ENCODE measurements around the gene TUBGCP5. TPM values are rescaled to one million over a fixed set of nuclear protein-coding genes. Genes with fewer than 3 reads are reported as not detected.

Gene TUBGCP5
- polyA plus RNA-seq, 1 donor from 2014 or later = 23.3 TPM

DNA sequence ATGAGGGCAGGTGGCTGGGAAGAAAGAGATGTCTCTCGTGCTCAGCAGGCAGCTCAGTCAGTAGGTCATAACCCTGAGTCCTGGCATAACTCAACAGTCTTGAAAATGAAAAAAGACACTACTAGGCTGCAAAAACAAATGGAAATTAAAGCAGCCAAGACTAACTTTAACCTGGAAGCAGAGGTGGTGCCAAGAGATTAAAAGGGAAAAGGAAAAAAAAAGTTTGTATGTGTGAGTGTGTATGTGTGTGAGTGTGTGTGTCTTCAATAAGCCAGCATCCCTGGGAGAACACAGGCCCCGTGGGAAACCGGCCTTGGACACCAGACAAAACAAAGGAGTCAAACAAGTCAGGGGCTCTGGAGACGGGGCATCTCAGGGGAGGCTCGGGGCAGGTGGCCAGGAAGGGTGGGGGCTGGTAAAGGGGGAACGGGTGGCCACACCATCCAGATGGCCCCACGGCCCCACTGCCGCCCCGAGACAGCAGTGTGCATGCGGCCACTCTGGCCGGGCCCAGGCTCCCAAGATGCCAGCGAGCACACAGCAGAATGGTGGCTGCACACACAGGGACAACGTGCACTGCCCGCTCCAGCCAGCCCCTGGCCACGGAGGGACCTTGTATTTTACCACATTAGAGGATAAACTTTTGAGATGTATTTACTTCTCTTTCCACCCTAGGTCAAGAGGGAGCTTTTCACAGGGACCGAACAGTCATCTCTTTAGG is 83.0 kb downstream of the TUBGCP5 start:
- no peak overlapping the region for H2AFZ ChIP-seq (ENCODE audit: low read depth, low read length)
- no peak overlapping the region for H3K9ac ChIP-seq (ENCODE audit: low read length)
- no peak overlapping the region for H3K4me2 ChIP-seq (ENCODE audit: low read length)
- H3K4me3 ChIP-seq (ENCODE audit: low read length) = no peak overlapping the region
- no peaks in the 10 kb centered on the region for H3K9me2 ChIP-seq (ENCODE audit: insufficient read depth, low read length)
- no peaks in the 10 kb centered on the region for H4K20me1 ChIP-seq (ENCODE audit: insufficient read depth)
- H3K27me3 ChIP-seq (ENCODE audit: insufficient read depth, low read depth, low read length) = no peaks in the 10 kb centered on the region
- no peak overlapping the region for H3K27ac ChIP-seq (ENCODE audit: low read length)
- peaks cover 4% of the 10 kb centered on the region for H3K79me2 ChIP-seq (replicated peaks; ENCODE audit: insufficient read depth, low read length)
- TF ChIP-seq POLR2AphosphoS5 (IDR thresholded peaks at IDR 0.05) = no peak
- TF ChIP-seq, protein P1, sequence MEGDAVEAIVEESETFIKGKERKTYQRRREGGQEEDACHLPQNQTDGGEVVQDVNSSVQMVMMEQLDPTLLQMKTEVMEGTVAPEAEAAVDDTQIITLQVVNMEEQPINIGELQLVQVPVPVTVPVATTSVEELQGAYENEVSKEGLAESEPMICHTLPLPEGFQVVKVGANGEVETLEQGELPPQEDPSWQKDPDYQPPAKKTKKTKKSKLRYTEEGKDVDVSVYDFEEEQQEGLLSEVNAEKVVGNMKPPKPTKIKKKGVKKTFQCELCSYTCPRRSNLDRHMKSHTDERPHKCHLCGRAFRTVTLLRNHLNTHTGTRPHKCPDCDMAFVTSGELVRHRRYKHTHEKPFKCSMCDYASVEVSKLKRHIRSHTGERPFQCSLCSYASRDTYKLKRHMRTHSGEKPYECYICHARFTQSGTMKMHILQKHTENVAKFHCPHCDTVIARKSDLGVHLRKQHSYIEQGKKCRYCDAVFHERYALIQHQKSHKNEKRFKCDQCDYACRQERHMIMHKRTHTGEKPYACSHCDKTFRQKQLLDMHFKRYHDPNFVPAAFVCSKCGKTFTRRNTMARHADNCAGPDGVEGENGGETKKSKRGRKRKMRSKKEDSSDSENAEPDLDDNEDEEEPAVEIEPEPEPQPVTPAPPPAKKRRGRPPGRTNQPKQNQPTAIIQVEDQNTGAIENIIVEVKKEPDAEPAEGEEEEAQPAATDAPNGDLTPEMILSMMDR (IDR thresholded peaks at IDR 0.05; ENCODE audit: poor library complexity, severe bottlenecking) = no peak
- TF ChIP-seq MXI1 (conservative IDR thresholded peaks at IDR 0.05; ENCODE audit: poor library complexity, severe bottlenecking) = no peak
- TF ChIP-seq SMC3 (conservative IDR thresholded peaks at IDR 0.05; ENCODE audit: poor library complexity) = no peak
- TF ChIP-seq TAF1 (IDR thresholded peaks at IDR 0.05; ENCODE audit: low read depth) = no peak
- TF ChIP-seq, protein P2, sequence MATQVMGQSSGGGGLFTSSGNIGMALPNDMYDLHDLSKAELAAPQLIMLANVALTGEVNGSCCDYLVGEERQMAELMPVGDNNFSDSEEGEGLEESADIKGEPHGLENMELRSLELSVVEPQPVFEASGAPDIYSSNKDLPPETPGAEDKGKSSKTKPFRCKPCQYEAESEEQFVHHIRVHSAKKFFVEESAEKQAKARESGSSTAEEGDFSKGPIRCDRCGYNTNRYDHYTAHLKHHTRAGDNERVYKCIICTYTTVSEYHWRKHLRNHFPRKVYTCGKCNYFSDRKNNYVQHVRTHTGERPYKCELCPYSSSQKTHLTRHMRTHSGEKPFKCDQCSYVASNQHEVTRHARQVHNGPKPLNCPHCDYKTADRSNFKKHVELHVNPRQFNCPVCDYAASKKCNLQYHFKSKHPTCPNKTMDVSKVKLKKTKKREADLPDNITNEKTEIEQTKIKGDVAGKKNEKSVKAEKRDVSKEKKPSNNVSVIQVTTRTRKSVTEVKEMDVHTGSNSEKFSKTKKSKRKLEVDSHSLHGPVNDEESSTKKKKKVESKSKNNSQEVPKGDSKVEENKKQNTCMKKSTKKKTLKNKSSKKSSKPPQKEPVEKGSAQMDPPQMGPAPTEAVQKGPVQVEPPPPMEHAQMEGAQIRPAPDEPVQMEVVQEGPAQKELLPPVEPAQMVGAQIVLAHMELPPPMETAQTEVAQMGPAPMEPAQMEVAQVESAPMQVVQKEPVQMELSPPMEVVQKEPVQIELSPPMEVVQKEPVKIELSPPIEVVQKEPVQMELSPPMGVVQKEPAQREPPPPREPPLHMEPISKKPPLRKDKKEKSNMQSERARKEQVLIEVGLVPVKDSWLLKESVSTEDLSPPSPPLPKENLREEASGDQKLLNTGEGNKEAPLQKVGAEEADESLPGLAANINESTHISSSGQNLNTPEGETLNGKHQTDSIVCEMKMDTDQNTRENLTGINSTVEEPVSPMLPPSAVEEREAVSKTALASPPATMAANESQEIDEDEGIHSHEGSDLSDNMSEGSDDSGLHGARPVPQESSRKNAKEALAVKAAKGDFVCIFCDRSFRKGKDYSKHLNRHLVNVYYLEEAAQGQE (IDR thresholded peaks at IDR 0.05; ENCODE audit: borderline replicate concordance) = no peak
- TF ChIP-seq EP300 (conservative IDR thresholded peaks at IDR 0.05; ENCODE audit: poor library complexity, severe bottlenecking) = no peak
- TF ChIP-seq EZH2 (IDR thresholded peaks at IDR 0.05; ENCODE audit: borderline replicate concordance, insufficient read depth, low read length, poor library complexity, severe bottlenecking) = no peak
- TF ChIP-seq RAD21 (conservative IDR thresholded peaks at IDR 0.05) = no peak
- H3K9me3 ChIP-seq (ENCODE audit: low read length) = no peaks in the 10 kb centered on the region
- H3K36me3 ChIP-seq (ENCODE audit: insufficient read depth, low read length) = no peaks in the 10 kb centered on the region
- no peaks in the 10 kb centered on the region for H3F3A ChIP-seq (ENCODE audit: insufficient read depth, low read length, poor library complexity, severe bottlenecking)

DNA sequence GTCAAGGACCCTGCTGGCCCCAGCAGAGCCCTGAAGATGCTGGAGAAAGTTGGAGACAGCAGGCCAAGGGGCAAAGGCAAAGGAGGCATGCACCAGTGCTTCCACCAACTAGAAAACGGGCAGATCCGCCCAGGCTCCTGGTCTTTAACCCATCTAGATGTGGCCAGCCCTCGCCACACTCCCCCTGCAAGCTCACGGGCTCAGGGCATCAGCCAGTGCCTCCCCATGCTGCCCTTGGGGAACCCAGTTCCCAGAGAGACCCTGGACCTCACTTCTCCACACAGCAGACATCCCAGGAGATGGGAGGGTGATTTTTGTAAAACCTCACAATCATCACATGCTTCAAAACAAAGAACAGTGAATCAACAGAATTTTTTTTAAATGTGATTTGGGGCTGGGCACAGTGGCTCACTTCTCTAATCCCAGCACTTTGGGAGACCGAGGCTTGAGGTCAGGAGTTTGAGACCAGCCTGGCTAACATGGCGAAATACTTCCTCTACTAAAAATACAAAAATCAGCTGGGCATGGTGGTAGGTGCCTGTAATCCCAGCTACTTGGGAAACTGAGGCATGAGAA is 83.7 kb downstream of the TUBGCP5 start:
- TF ChIP-seq SMC3 (conservative IDR thresholded peaks at IDR 0.05; ENCODE audit: poor library complexity) (no peak), EZH2 (IDR thresholded peaks at IDR 0.05; ENCODE audit: borderline replicate concordance, insufficient read depth, low read length, poor library complexity, severe bottlenecking) (no peak), POLR2AphosphoS5 (IDR thresholded peaks at IDR 0.05) (no peak), MXI1 (conservative IDR thresholded peaks at IDR 0.05; ENCODE audit: poor library complexity, severe bottlenecking) (no peak), RAD21 (conservative IDR thresholded peaks at IDR 0.05) (no peak), TAF1 (IDR thresholded peaks at IDR 0.05; ENCODE audit: low read depth) (no peak), EP300 (conservative IDR thresholded peaks at IDR 0.05; ENCODE audit: poor library complexity, severe bottlenecking) (no peak)
- TF ChIP-seq, protein P2 (IDR thresholded peaks at IDR 0.05; ENCODE audit: borderline replicate concordance) = no peak
- TF ChIP-seq, protein P1 (IDR thresholded peaks at IDR 0.05; ENCODE audit: poor library complexity, severe bottlenecking) = no peak
- Histone ChIP-seq H3K4me3 (ENCODE audit: low read length) (no peak overlapping the region), H3K27ac (ENCODE audit: low read length) (no peak overlapping the region), H3K36me3 (ENCODE audit: insufficient read depth, low read length) (no peaks in the 10 kb centered on the region), H3K79me2 (replicated peaks; ENCODE audit: insufficient read depth, low read length) (peaks cover 4% of the 10 kb centered on the region), H3K9me3 (ENCODE audit: low read length) (no peaks in the 10 kb centered on the region), H2AFZ (ENCODE audit: low read depth, low read length) (no peak overlapping the region), H3K27me3 (ENCODE audit: insufficient read depth, low read depth, low read length) (no peaks in the 10 kb centered on the region), H3F3A (ENCODE audit: insufficient read depth, low read length, poor library complexity, severe bottlenecking) (no peaks in the 10 kb centered on the region), H4K20me1 (ENCODE audit: insufficient read depth) (no peaks in the 10 kb centered on the region), H3K4me2 (ENCODE audit: low read length) (no peak overlapping the region), H3K9me2 (ENCODE audit: insufficient read depth, low read length) (no peaks in the 10 kb centered on the region), H3K9ac (ENCODE audit: low read length) (no peak overlapping the region)
